Measurements from ENCODE around the gene PLXNA4.

PLXNA4 gene

DNA sequence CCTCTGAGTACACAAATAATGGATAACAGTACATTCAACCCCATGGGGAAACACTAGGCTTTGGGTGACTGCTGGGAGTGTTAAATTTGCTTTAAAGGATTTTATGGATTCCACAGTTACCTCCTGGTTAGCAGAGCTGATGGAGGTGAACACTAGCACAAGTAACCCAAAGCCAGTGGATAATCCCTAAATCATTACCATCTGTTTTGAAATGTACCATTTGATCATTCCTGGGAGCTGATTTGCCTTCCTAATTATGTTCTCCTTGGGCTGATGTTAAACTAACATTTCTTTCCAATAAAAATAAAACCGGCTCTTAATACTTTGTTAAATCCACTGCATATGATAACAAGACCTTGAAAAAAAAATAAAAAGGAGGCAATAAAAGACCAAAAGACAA is 493.9 kb downstream of the PLXNA4 start:
- Histone ChIP-seq H3K9ac (ENCODE audit: low read length) (no peak overlapping the region), H2AFZ (ENCODE audit: low read length) (no peak overlapping the region), H4K20me1 (ENCODE audit: insufficient read depth, low read length) (no peaks in the 10 kb centered on the region), H3K9me3 (ENCODE audit: low read length) (no peaks in the 10 kb centered on the region), H3K4me3 (ENCODE audit: low read depth, low read length, poor library complexity, severe bottlenecking) (no peak overlapping the region), H3K4me1 (ENCODE audit: insufficient read depth, low read length, severe bottlenecking) (no peaks in the 10 kb centered on the region), H3K4me2 (ENCODE audit: low read length) (no peak overlapping the region), H3K27me3 (ENCODE audit: insufficient read depth, low read length) (peaks cover 5% of the 10 kb centered on the region; the same call in 1 of the 2 replicates), H3K79me2 (ENCODE audit: insufficient read depth, low read length) (no peaks in the 10 kb centered on the region), H3K27ac (ENCODE audit: low read depth, low read length, poor library complexity, severe bottlenecking) (no peak overlapping the region), H3K9me2 (ENCODE audit: low read depth, low read length) (no peaks in the 10 kb centered on the region), H3F3A (ENCODE audit: insufficient read depth, low read length) (no peaks in the 10 kb centered on the region), H3K36me3 (ENCODE audit: insufficient read depth, low read length) (no peaks in the 10 kb centered on the region)
- no peak for TF ChIP-seq EZH2 (IDR thresholded peaks at IDR 0.05; ENCODE audit: borderline replicate concordance, low read length)
- TF ChIP-seq CTCF (IDR thresholded peaks at IDR 0.05; ENCODE audit: low read length): no peak

DNA sequence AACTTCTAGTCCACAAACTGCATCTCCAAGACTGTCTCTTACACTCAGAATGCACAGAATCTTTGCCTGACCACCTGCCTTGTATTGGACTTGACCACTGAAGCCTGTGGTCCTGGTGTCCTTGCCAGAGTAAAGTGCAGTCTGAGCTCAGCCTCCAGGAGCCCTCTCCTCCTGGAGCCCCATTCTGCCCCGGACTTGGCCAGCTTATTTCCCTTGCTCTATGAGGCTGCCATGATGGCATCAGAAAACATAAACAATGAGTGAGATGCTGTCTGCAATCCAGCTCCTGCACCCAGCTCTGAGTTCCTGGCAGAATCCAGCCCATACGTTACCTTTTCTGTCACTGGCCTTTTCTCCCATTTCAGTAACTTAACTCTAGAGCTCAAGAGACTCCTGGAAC is 494.6 kb downstream of the PLXNA4 start:
- H3K4me2 ChIP-seq (ENCODE audit: low read length): no peak overlapping the region
- H3K4me1 ChIP-seq (ENCODE audit: insufficient read depth, low read length, severe bottlenecking): no peaks in the 10 kb centered on the region
- H3K9ac ChIP-seq (ENCODE audit: low read length): no peak overlapping the region
- no peak overlapping the region for H3K4me3 ChIP-seq (ENCODE audit: low read depth, low read length, poor library complexity, severe bottlenecking)
- no peaks in the 10 kb centered on the region for H3K36me3 ChIP-seq (ENCODE audit: insufficient read depth, low read length)
- no peaks in the 10 kb centered on the region for H3K9me3 ChIP-seq (ENCODE audit: low read length)
- no peak overlapping the region for H2AFZ ChIP-seq (ENCODE audit: low read length)
- no peaks in the 10 kb centered on the region for H3K79me2 ChIP-seq (ENCODE audit: insufficient read depth, low read length)
- TF ChIP-seq EZH2 (IDR thresholded peaks at IDR 0.05; ENCODE audit: borderline replicate concordance, low read length) (no peak), CTCF (IDR thresholded peaks at IDR 0.05; ENCODE audit: low read length) (no peak)
- no peak overlapping the region for H3K27ac ChIP-seq (ENCODE audit: low read depth, low read length, poor library complexity, severe bottlenecking)
- H3K9me2 ChIP-seq (ENCODE audit: low read depth, low read length): no peaks in the 10 kb centered on the region
- H4K20me1 ChIP-seq (ENCODE audit: insufficient read depth, low read length): no peaks in the 10 kb centered on the region
- H3K27me3 ChIP-seq (ENCODE audit: insufficient read depth, low read length): peaks cover 5% of the 10 kb centered on the region; the same call in 1 of the 2 replicates
- no peaks in the 10 kb centered on the region for H3F3A ChIP-seq (ENCODE audit: insufficient read depth, low read length)

DNA sequence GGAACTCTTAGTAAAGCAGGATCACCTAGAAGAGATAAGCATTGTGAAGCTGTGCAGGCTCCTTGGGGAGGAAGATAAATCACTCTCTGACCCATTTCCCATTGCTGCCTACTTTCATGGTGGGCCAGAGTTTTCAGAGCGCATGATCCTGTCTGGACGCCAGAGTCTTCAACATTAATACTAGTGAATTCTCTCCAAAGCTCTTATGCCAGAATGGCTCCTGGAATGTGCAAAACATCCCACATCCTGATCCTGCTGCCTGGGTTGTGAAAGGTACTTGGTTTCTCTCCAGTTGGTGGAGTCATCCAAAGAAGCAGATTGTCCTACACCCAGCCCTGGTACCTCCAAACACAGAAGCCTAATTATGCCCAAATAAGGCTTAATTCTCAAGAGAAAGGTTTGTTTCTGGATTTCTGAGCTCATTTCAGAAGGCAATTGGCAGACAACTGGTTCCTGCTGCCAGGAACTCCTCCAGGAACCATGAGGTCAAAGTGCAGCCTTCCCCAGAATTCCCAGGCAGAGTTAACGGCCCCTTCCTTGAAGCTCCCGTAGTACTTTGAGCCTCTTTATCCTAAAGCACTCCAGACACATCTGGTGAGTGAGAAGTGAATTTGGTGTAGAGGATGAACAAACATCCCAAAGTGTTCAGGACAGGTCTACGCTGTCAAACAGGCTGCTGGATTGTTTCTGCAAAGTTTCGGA is 495.2 kb downstream of the PLXNA4 start:
- Histone ChIP-seq H3K36me3 (ENCODE audit: insufficient read depth, low read length) (no peaks in the 10 kb centered on the region), H3F3A (ENCODE audit: insufficient read depth, low read length) (no peaks in the 10 kb centered on the region), H3K9me3 (ENCODE audit: low read length) (no peaks in the 10 kb centered on the region), H3K9me2 (ENCODE audit: low read depth, low read length) (no peaks in the 10 kb centered on the region), H3K27ac (ENCODE audit: low read depth, low read length, poor library complexity, severe bottlenecking) (no peak overlapping the region), H3K4me2 (ENCODE audit: low read length) (no peak overlapping the region), H3K9ac (ENCODE audit: low read length) (no peak overlapping the region), H2AFZ (ENCODE audit: low read length) (no peak overlapping the region), H3K4me3 (ENCODE audit: low read depth, low read length, poor library complexity, severe bottlenecking) (no peak overlapping the region), H4K20me1 (ENCODE audit: insufficient read depth, low read length) (no peaks in the 10 kb centered on the region), H3K79me2 (ENCODE audit: insufficient read depth, low read length) (no peaks in the 10 kb centered on the region), H3K27me3 (ENCODE audit: insufficient read depth, low read length) (peaks cover 5% of the 10 kb centered on the region; the same call in 1 of the 2 replicates), H3K4me1 (ENCODE audit: insufficient read depth, low read length, severe bottlenecking) (no peaks in the 10 kb centered on the region)
- TF ChIP-seq CTCF (IDR thresholded peaks at IDR 0.05; ENCODE audit: low read length): no peak
- no peak for TF ChIP-seq EZH2 (IDR thresholded peaks at IDR 0.05; ENCODE audit: borderline replicate concordance, low read length)
